K562 (cell line): ENCODE data around the gene MBOAT7. TPM values are rescaled to one million over a fixed set of nuclear protein-coding genes. Genes with fewer than 3 reads are reported as not detected.

Experiments used
- BRD9 ChIP-seq: fragments of 450-650 bp; IDR thresholded peaks from 2 replicates; pipeline ENCODE4 v1.6.1; 2018; ENCODE audit warnings: low read depth; ENCODE audit not compliant: partially characterized antibody
- CBFA2T2 ChIP-seq: fragments of 450-650 bp; conservative IDR thresholded peaks from 2 replicates; pipeline ENCODE4 v1.6.1; 2017; ENCODE audit warnings: mild to moderate bottlenecking
- CEBPG ChIP-seq, 3 experiments: fragments of 200-800 bp in 1 of 3; sonication (Bioruptor generic) in 1 of 3; sonication (generic) in 1 of 3; formaldehyde crosslinking in 1 of 3; IDR thresholded peaks in 2 of 3; conservative IDR thresholded peaks in 1 of 3; 2 replicates each; pipeline versions ENCODE4 v1.6.1 to v1.8.0; 2016 to 2022; ENCODE audit warnings: missing compliant biosample characterization in 2 of 3, missing genetic modification characterization in 2 of 3, mild to moderate bottlenecking in 1 of 3, missing genetic modification reagents in 1 of 3
- DPF2 ChIP-seq: fragments of 450-650 bp; IDR thresholded peaks from 2 replicates; pipeline ENCODE4 v1.6.1; 2016
- FIP1L1 ChIP-seq: fragments of 200-400 bp; formaldehyde crosslinking; IDR thresholded peaks from 2 replicates; pipeline ENCODE4 v1.6.1; 2018; ENCODE audit warnings: mild to moderate bottlenecking, low read depth, low read length; ENCODE audit not compliant: poor library complexity, severe bottlenecking
- HNRNPLL ChIP-seq: fragments of 200-400 bp; formaldehyde crosslinking; IDR thresholded peaks from 2 replicates; pipeline ENCODE4 v1.6.1; 2017; ENCODE audit warnings: low read length, low read depth, mild to moderate bottlenecking; ENCODE audit not compliant: poor library complexity, severe bottlenecking
- ID3 ChIP-seq, 2 experiments: fragments of 250-450 bp in 1 of 2; fragments of 450-650 bp in 1 of 2; sonication (Bioruptor Pico) in 1 of 2; IDR thresholded peaks; 2 replicates each; pipeline versions ENCODE4 v1.6.1 to v1.8.0; 2016 to 2021; ENCODE audit warnings: mild to moderate bottlenecking in 2 of 2, moderate library complexity in 2 of 2, missing compliant biosample characterization in 1 of 2, missing genetic modification characterization in 1 of 2
- NFYB ChIP-seq: IDR thresholded peaks from 2 replicates; pipeline ENCODE4 v1.6.1; 2011; ENCODE audit warnings: mild to moderate bottlenecking, moderate library complexity; ENCODE audit not compliant: insufficient read length; ENCODE audit errors: extremely low read depth
- PRPF4 ChIP-seq: fragments of 200-400 bp; formaldehyde crosslinking; IDR thresholded peaks from one replicate; pipeline ENCODE4 v1.6.1; 2017; ENCODE audit warnings: low read length, low read depth, mild to moderate bottlenecking; ENCODE audit not compliant: insufficient read depth, poor library complexity, severe bottlenecking
- RUNX1 ChIP-seq: sonication (generic); IDR thresholded peaks from 2 replicates; pipeline ENCODE4 v1.6.1; 2016; ENCODE audit warnings: antibody characterized with exemption, low read depth
- SREBF1 ChIP-seq: fragments of 150-350 bp; IDR thresholded peaks from 2 replicates; pipeline ENCODE4 v1.6.1; 2014; ENCODE audit warnings: antibody characterized with exemption, low read depth, low read length, borderline replicate concordance
- ZKSCAN1 ChIP-seq: fragments of 150-350 bp; IDR thresholded peaks from 2 replicates; pipeline ENCODE4 v1.6.1; 2016; ENCODE audit warnings: low read depth, low read length
- ZKSCAN8 ChIP-seq: fragments of 200-800 bp; sonication (Bioruptor generic); IDR thresholded peaks from 2 replicates; pipeline ENCODE4 v1.6.1; 2016; ENCODE audit warnings: missing genetic modification characterization, missing compliant biosample characterization
- ZNF217 ChIP-seq: sonication (generic); formaldehyde crosslinking; IDR thresholded peaks from 2 replicates; pipeline ENCODE4 v1.8.0; 2022; ENCODE audit warnings: mild to moderate bottlenecking, missing genetic modification reagents
- ZNF316 ChIP-seq: fragments of 450-650 bp; IDR thresholded peaks from 2 replicates; pipeline ENCODE4 v1.6.1; 2016
- ZNF384 ChIP-seq: IDR thresholded peaks from 2 replicates; pipeline ENCODE4 v1.6.1; 2012; ENCODE audit warnings: low read depth, low read length, improper control_type of control experiment
- ZNF551 ChIP-seq: fragments of 250-450 bp; sonication (Bioruptor Pico); IDR thresholded peaks from 2 replicates; pipeline ENCODE4 v1.5.0; 2021; ENCODE audit warnings: mild to moderate bottlenecking, moderate library complexity
- ZNF586 ChIP-seq: fragments of 450-650 bp; formaldehyde crosslinking; conservative IDR thresholded peaks from 2 replicates; pipeline ENCODE4 v1.4.0; 2020; ENCODE audit warnings: mild to moderate bottlenecking, moderate library complexity
- ZNF764 ChIP-seq: fragments of 250-450 bp; sonication (Bioruptor Pico); IDR thresholded peaks from 2 replicates; pipeline ENCODE4 v1.4.0; 2020; ENCODE audit warnings: low read depth, mild to moderate bottlenecking, moderate library complexity
- ZNF830 ChIP-seq: fragments of 250-450 bp; sonication (Bioruptor Pico); IDR thresholded peaks from 2 replicates; pipeline ENCODE4 v1.5.0; 2021; ENCODE audit warnings: mild to moderate bottlenecking
- polyA plus RNA-seq, 8 experiments: library from polyadenylated mRNA; depleted of rRNA in 4 of 8; stranded (reverse) in 5 of 8; unstranded in 3 of 8; fragments of >200 nt; fragmentation: Nextera tagmentation in 2 of 8; fragmentation: Illumina TruSeq in 1 of 8; extraction: Ambion mirVana in 2 of 8; extraction: Trizol in 1 of 8; gene quantifications; 2 replicates each; pipeline versions ENCODE4 v1.2.1 to v1.2.3, GENCODE V29; 2011 to 2014; ENCODE audit warnings: inconsistent platforms in 1 of 8, missing spikeins in 1 of 8
- total RNA-seq, 7 experiments: library from RNA; depleted of rRNA in 6 of 7; stranded (reverse); fragments of >200 nt in 6 of 7; fragmentation: Illumina TruSeq in 2 of 7; extraction: Trizol in 2 of 7; gene quantifications; 2 replicates each; pipeline versions ENCODE4 v1.2.1 to v1.2.3, GENCODE V29; 2011 to 2021; ENCODE audit warnings: low replicate concordance in 1 of 7
- TF ChIP-seq, protein P1 (sequence below): fragments of 450-650 bp; IDR thresholded peaks from 2 replicates; pipeline ENCODE4 v1.6.1; 2016; ENCODE audit warnings: borderline replicate concordance

The MBOAT7 gene
- total and polyA plus RNA-seq, 9 of the 15 experiments (the other 6 are each of a cell fraction or from before 2014, with no cell fraction given) = 1.4 to 153 (median 56.1) TPM

DNA sequence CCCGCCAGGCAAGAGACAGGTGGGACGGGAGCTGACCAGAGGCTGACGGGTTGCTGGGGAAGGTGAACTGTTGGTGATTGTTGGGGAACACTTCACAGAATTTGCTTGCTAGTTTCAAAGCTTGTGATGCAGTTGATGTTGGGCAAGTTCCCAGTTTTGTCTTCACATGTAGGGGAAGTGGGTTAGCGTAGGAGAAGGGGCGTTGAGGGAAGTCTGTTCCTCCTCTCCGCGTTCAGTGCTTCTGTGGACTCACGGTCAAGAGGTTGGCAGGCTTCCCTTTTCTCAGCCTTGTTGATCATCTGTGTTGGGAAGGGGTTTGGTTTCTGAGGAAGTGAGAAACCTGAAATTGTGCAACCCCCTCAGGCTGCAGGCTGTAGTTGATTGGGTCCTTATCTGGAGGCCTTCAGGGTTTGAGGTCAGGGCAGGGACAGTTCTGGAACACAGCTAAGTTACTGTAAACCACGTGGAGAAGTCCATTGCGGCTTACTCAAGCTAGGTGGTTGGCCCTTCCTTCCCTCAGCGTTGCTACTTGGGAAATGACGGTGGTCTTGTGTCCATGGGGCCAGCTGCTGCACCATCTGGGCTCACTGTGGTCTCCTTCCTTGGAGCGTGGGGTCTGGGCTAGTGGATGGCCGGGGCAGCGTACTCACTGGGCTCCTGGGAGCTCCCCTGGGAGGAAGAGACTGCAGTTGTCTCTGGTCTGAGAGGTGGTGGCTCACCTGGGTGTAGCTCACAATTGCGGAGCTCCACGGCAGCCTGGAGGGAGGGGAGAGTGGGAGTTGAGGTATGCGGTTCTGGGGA is 18.8 kb upstream of the MBOAT7 start (continued):
- TF ChIP-seq NFYB = no peak
- peak; percentile 56 for TF ChIP-seq HNRNPLL
- no peak for TF ChIP-seq ZNF217 (CRISPR knock-in tag)
- TF ChIP-seq PRPF4 = no peak
- peak; percentile 33 for TF ChIP-seq BRD9
- no peak for TF ChIP-seq ZNF830
- TF ChIP-seq, protein P1, sequence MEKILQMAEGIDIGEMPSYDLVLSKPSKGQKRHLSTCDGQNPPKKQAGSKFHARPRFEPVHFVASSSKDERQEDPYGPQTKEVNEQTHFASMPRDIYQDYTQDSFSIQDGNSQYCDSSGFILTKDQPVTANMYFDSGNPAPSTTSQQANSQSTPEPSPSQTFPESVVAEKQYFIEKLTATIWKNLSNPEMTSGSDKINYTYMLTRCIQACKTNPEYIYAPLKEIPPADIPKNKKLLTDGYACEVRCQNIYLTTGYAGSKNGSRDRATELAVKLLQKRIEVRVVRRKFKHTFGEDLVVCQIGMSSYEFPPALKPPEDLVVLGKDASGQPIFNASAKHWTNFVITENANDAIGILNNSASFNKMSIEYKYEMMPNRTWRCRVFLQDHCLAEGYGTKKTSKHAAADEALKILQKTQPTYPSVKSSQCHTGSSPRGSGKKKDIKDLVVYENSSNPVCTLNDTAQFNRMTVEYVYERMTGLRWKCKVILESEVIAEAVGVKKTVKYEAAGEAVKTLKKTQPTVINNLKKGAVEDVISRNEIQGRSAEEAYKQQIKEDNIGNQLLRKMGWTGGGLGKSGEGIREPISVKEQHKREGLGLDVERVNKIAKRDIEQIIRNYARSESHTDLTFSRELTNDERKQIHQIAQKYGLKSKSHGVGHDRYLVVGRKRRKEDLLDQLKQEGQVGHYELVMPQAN = peak; percentile 88
- TF ChIP-seq ZNF316 = no peak
- no peak for TF ChIP-seq ZNF384
- no peak for TF ChIP-seq ZNF551 (CRISPR knock-in tag)
- peak; percentile 59; the same call in 1 of the 2 replicates for TF ChIP-seq ZNF764 (CRISPR knock-in tag)
- peak; percentile 99 for TF ChIP-seq CEBPG (CRISPR knock-in tag; IDR thresholded peaks at IDR 0.05)
- TF ChIP-seq CEBPG (tag; conservative IDR thresholded peaks at IDR 0.05 in 1 of 2, IDR thresholded peaks at IDR 0.05 in 1 of 2) = peak; percentile 98
- TF ChIP-seq CBFA2T2 = peak; percentile 87
- no peak; the same call in 1 of the 2 replicates for TF ChIP-seq SREBF1
- TF ChIP-seq RUNX1 = peak; percentile 64
- TF ChIP-seq ZNF586 (CRISPR knock-in tag) = no peak; the same call in 1 of the 2 replicates
- TF ChIP-seq ZKSCAN1 = peak; percentile 15; the same call in 1 of the 2 replicates
- TF ChIP-seq ZKSCAN8 = peak; percentile 70; the same call in 1 of the 2 replicates
- TF ChIP-seq DPF2 = peak; percentile 94
- TF ChIP-seq FIP1L1 = no peak
- TF ChIP-seq ID3 (CRISPR knock-in tag; IDR thresholded peaks at IDR 0.05) = no peak
- TF ChIP-seq ID3 (tag; IDR thresholded peaks at IDR 0.05) = peak; percentile 79; the same call in 1 of the 2 replicates
